GM23338 (cell line): ENCODE results near the gene EP300. TPM values are rescaled to one million over a fixed set of nuclear protein-coding genes. Genes with fewer than 3 reads are reported as not detected.
A peak's percentile ranks its signal among the peaks of the same experiment; 100 is the strongest.
"Not testable (repeated sequence)": the region's sequence is repeated elsewhere in the genome, so short reads cannot be mapped to it uniquely, and the experiment has no call there.

Source experiments
- ATAC-seq: fragments of 200-7000 bp; cut with Tn5 transposase; 3 replicates; pipeline ENCODE4 v1.9.1; 2020
- DNase-seq: peaks from one replicate; pipeline ENCODE4 v3.0.0-alpha.2; 2015; ENCODE audit warnings: low spot score
- H2AFZ ChIP-seq: fragments of 200-600 bp; sonication (generic); 2 replicates; pipeline ENCODE4 v1.8.0; 2016; ENCODE audit warnings: antibody characterized with exemption, mild to moderate bottlenecking, moderate library complexity
- H3F3A ChIP-seq: fragments of 200-600 bp; sonication (generic); replicated peaks from 2 replicates; pipeline ENCODE4 v1.8.0; 2017; ENCODE audit warnings: antibody characterized with exemption, mixed run types, low read depth
- H3K27ac ChIP-seq: fragments of 200-600 bp; sonication (generic); 2 replicates; pipeline ENCODE4 v1.6.1; 2016; ENCODE audit warnings: low read depth
- H3K27me3 ChIP-seq: fragments of 200-600 bp; sonication (generic); 2 replicates; pipeline ENCODE4 v1.8.0; 2016; ENCODE audit warnings: mild to moderate bottlenecking, mixed run types, moderate library complexity; ENCODE audit not compliant: insufficient read depth
- H3K36me3 ChIP-seq: fragments of 200-600 bp; sonication (generic); 2 replicates; pipeline ENCODE4 v1.8.0; 2016; ENCODE audit warnings: mild to moderate bottlenecking; ENCODE audit not compliant: insufficient read depth
- H3K4me1 ChIP-seq: fragments of 200-600 bp; sonication (generic); 2 replicates; pipeline ENCODE4 v1.8.0; 2016; ENCODE audit warnings: mild to moderate bottlenecking, moderate library complexity; ENCODE audit not compliant: insufficient read depth
- H3K4me2 ChIP-seq: fragments of 200-600 bp; sonication (generic); 2 replicates; pipeline ENCODE4 v1.7.1; 2017; ENCODE audit warnings: mixed run types
- H3K4me3 ChIP-seq: fragments of 200-600 bp; sonication (generic); 2 replicates; pipeline ENCODE4 v1.6.1; 2016; ENCODE audit warnings: mixed run types
- H3K79me2 ChIP-seq: fragments of 200-600 bp; sonication (generic); replicated peaks from 2 replicates; pipeline ENCODE4 v1.8.0; 2017; ENCODE audit warnings: mild to moderate bottlenecking; ENCODE audit not compliant: insufficient read depth
- H3K9me2 ChIP-seq: fragments of 200-600 bp; sonication (generic); 2 replicates; pipeline ENCODE4 v1.8.0; 2017; ENCODE audit not compliant: insufficient read depth
- H4K20me1 ChIP-seq: fragments of 200-600 bp; sonication (generic); replicated peaks from 2 replicates; pipeline ENCODE4 v1.8.0; 2017; ENCODE audit warnings: mild to moderate bottlenecking; ENCODE audit not compliant: insufficient read depth
- H3K27ac Mint-ChIP-seq: 2 replicates; pipeline ENCODE4 v1.8.0; 2020; ENCODE audit warnings: inconsistent platforms, mild to moderate bottlenecking, moderate library complexity, mixed read lengths
- H3K27me3 Mint-ChIP-seq: 3 replicates; pipeline ENCODE4 v1.8.0; 2022; ENCODE audit warnings: low read depth, mild to moderate bottlenecking, moderate library complexity, mixed read lengths, inconsistent platforms; ENCODE audit not compliant: insufficient read depth, poor library complexity
- H3K36me3 Mint-ChIP-seq: 3 replicates; pipeline ENCODE4 v1.8.0; 2021; ENCODE audit warnings: low read depth, mild to moderate bottlenecking, inconsistent platforms, moderate library complexity, mixed read lengths
- H3K4me1 Mint-ChIP-seq: 3 replicates; pipeline ENCODE4 v1.8.0; 2020; ENCODE audit warnings: mild to moderate bottlenecking, inconsistent platforms, mixed read lengths
- H3K4me3 Mint-ChIP-seq: 3 replicates; pipeline ENCODE4 v1.8.0; 2021; ENCODE audit warnings: moderate library complexity, mild to moderate bottlenecking, inconsistent platforms, mixed read lengths
- H3K9me3 Mint-ChIP-seq: 3 replicates; pipeline ENCODE4 v1.8.0; 2020; ENCODE audit warnings: moderate library complexity, mild to moderate bottlenecking, inconsistent platforms, mixed read lengths
- EZH2 ChIP-seq: fragments of 200-600 bp; sonication (generic); IDR thresholded peaks from one replicate; pipeline ENCODE4 v1.8.0; 2017; ENCODE audit warnings: antibody characterized with exemption, mild to moderate bottlenecking, low read depth; ENCODE audit not compliant: unreplicated experiment
- EZH2phosphoT487 ChIP-seq: fragments of 200-600 bp; sonication (generic); IDR thresholded peaks from one replicate; pipeline ENCODE4 v1.8.1; 2018; ENCODE audit warnings: antibody characterized with exemption; ENCODE audit not compliant: unreplicated experiment
- NANOG ChIP-seq: IDR thresholded peaks from 2 replicates; pipeline ENCODE4 v1.6.1; 2016; ENCODE audit warnings: antibody characterized with exemption, borderline replicate concordance
- POLR2AphosphoS5 ChIP-seq: IDR thresholded peaks from 2 replicates; pipeline ENCODE4 v1.6.1; 2016; ENCODE audit warnings: antibody characterized with exemption, low read depth
- ZNF114 ChIP-seq: fragments of 250-450 bp; sonication (Bioruptor Pico); IDR thresholded peaks from 2 replicates; pipeline ENCODE4 v1.5.0; 2020; ENCODE audit warnings: mild to moderate bottlenecking, moderate library complexity
- ZNF331 ChIP-seq: fragments of 250-450 bp; sonication (Bioruptor Pico); IDR thresholded peaks from 2 replicates; pipeline ENCODE4 v1.5.0; 2020; ENCODE audit warnings: low read depth, mild to moderate bottlenecking, moderate library complexity
- ZNF462 ChIP-seq: fragments of 250-450 bp; sonication (Bioruptor Pico); IDR thresholded peaks from 2 replicates; pipeline ENCODE4 v1.5.0; 2020; ENCODE audit warnings: mild to moderate bottlenecking, moderate library complexity
- polyA plus RNA-seq: library from polyadenylated mRNA; unstranded; fragments of >200 nt; fragmentation: Nextera tagmentation; extraction: Ambion mirVana; gene quantifications from 2 replicates; pipeline ENCODE4 v1.2.1, GENCODE V29; 2016
- total RNA-seq: library from RNA; depleted of rRNA; stranded (reverse); fragments of >200 nt; shearing (Covaris generic); gene quantifications from 2 replicates; pipeline ENCODE4 v1.2.3, GENCODE V29; 2014
- TF ChIP-seq, protein P1 (sequence below): IDR thresholded peaks from 2 replicates; pipeline ENCODE4 v1.6.1; 2016; ENCODE audit warnings: antibody characterized with exemption
- TF ChIP-seq, protein P2 (sequence below): IDR thresholded peaks from one replicate; pipeline ENCODE4 v1.6.1; 2018; ENCODE audit warnings: antibody characterized with exemption; ENCODE audit not compliant: unreplicated experiment
- TF ChIP-seq, protein P3 (sequence below), 2 experiments: fragments of 200-600 bp in 1 of 2; sonication (generic) in 1 of 2; conservative IDR thresholded peaks; 2 replicates each; pipeline versions ENCODE4 v1.5.1 to v1.6.1; 2016 to 2017; ENCODE audit warnings: antibody characterized with exemption in 2 of 2, low read depth in 2 of 2, mild to moderate bottlenecking in 2 of 2, moderate library complexity in 1 of 2

Gene EP300
- total and polyA plus RNA-seq, 2 experiments from 2014 or later: 40.7 to 129 TPM

DNA sequence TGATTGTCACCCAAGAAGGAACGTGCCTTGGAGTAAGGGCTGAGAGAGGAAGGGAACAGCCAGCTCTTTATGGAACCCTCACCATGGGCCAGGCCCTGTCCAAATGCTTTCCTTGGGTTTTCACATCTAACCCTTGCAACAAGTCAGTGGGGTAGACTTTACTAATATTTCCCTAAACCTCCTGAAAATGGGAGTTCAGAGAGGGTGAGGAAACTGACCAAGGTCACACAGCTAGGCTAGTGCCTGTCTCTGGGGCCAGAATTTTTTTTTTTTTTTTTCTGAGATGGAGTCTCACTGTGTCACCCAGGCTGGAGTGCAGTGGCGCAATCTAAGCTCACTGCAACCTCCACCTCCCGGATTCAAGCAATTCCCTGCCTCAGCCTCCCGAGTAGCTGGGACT is 42.6 kb upstream of the EP300 start:
- not testable (repeated sequence) for DNase-seq, H3K27ac ChIP-seq, H3K4me3 Mint-ChIP-seq, H3K36me3 Mint-ChIP-seq, H3K79me2 ChIP-seq, H3K36me3 ChIP-seq, H3F3A ChIP-seq, H3K27me3 ChIP-seq, H3K4me1 ChIP-seq, ATAC-seq, H3K9me3 Mint-ChIP-seq, H4K20me1 ChIP-seq, H3K27ac Mint-ChIP-seq, H3K9me2 ChIP-seq, H3K4me2 ChIP-seq, H3K4me3 ChIP-seq, H3K4me1 Mint-ChIP-seq
- peaks cover 14% of the 10 kb centered on the region for H3K27me3 Mint-ChIP-seq
- peak overlapping the region; percentile 96 for H2AFZ ChIP-seq

DNA sequence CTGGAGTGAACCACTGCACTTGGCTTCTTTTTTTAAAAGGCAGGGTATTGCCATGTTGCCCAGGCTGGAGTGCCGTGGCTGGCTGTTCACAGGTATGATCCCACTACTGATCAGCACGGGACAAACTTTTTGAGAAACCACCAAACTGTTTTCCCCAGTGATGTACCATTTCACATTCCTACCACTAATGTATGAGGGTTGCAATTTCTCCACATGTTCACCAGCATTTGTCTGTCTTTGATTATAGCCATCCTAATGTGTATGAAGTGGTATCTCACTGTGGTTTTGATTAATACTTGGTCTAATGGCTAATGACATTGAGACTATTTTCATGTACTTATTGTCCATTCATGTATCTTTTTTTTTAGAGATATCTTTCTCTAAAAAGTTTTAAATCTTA is 41.5 kb upstream of the EP300 start:
- no peak overlapping the region for H3K4me3 ChIP-seq
- H3K27ac ChIP-seq: no peak overlapping the region
- H3K36me3 ChIP-seq: no peaks in the 10 kb centered on the region; the same call in 1 of the 2 replicates
- no peaks in the 10 kb centered on the region for H3K9me2 ChIP-seq
- no peaks in the 10 kb centered on the region for H3K79me2 ChIP-seq
- ATAC-seq (no peak), DNase-seq (no peak)
- no peaks in the 10 kb centered on the region for H4K20me1 ChIP-seq
- H3K4me2 ChIP-seq: no peak overlapping the region
- no peak overlapping the region for H2AFZ ChIP-seq
- TF ChIP-seq, protein P1, sequence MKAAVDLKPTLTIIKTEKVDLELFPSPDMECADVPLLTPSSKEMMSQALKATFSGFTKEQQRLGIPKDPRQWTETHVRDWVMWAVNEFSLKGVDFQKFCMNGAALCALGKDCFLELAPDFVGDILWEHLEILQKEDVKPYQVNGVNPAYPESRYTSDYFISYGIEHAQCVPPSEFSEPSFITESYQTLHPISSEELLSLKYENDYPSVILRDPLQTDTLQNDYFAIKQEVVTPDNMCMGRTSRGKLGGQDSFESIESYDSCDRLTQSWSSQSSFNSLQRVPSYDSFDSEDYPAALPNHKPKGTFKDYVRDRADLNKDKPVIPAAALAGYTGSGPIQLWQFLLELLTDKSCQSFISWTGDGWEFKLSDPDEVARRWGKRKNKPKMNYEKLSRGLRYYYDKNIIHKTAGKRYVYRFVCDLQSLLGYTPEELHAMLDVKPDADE: no peak
- no peak for TF ChIP-seq EZH2phosphoT487
- TF ChIP-seq POLR2AphosphoS5: no peak
- TF ChIP-seq, protein P2, sequence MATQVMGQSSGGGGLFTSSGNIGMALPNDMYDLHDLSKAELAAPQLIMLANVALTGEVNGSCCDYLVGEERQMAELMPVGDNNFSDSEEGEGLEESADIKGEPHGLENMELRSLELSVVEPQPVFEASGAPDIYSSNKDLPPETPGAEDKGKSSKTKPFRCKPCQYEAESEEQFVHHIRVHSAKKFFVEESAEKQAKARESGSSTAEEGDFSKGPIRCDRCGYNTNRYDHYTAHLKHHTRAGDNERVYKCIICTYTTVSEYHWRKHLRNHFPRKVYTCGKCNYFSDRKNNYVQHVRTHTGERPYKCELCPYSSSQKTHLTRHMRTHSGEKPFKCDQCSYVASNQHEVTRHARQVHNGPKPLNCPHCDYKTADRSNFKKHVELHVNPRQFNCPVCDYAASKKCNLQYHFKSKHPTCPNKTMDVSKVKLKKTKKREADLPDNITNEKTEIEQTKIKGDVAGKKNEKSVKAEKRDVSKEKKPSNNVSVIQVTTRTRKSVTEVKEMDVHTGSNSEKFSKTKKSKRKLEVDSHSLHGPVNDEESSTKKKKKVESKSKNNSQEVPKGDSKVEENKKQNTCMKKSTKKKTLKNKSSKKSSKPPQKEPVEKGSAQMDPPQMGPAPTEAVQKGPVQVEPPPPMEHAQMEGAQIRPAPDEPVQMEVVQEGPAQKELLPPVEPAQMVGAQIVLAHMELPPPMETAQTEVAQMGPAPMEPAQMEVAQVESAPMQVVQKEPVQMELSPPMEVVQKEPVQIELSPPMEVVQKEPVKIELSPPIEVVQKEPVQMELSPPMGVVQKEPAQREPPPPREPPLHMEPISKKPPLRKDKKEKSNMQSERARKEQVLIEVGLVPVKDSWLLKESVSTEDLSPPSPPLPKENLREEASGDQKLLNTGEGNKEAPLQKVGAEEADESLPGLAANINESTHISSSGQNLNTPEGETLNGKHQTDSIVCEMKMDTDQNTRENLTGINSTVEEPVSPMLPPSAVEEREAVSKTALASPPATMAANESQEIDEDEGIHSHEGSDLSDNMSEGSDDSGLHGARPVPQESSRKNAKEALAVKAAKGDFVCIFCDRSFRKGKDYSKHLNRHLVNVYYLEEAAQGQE: no peak
- no peak for TF ChIP-seq EZH2
- no peak for TF ChIP-seq ZNF331 (CRISPR knock-in tag)
- no peak for TF ChIP-seq NANOG
- TF ChIP-seq ZNF462 (CRISPR knock-in tag): no peak
- TF ChIP-seq, protein P3, sequence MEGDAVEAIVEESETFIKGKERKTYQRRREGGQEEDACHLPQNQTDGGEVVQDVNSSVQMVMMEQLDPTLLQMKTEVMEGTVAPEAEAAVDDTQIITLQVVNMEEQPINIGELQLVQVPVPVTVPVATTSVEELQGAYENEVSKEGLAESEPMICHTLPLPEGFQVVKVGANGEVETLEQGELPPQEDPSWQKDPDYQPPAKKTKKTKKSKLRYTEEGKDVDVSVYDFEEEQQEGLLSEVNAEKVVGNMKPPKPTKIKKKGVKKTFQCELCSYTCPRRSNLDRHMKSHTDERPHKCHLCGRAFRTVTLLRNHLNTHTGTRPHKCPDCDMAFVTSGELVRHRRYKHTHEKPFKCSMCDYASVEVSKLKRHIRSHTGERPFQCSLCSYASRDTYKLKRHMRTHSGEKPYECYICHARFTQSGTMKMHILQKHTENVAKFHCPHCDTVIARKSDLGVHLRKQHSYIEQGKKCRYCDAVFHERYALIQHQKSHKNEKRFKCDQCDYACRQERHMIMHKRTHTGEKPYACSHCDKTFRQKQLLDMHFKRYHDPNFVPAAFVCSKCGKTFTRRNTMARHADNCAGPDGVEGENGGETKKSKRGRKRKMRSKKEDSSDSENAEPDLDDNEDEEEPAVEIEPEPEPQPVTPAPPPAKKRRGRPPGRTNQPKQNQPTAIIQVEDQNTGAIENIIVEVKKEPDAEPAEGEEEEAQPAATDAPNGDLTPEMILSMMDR (conservative IDR thresholded peaks at IDR 0.05; ENCODE audit: low read depth in 2 of 2): no peak
- no peak for TF ChIP-seq ZNF114
- H3F3A ChIP-seq: no peaks in the 10 kb centered on the region
- Mint-ChIP-seq H3K4me3 (no peak overlapping the region), H3K36me3 (no peaks in the 10 kb centered on the region), H3K4me1 (peaks cover 6% of the 10 kb centered on the region), H3K27me3 (peaks cover 10% of the 10 kb centered on the region), H3K27ac (no peak overlapping the region), H3K9me3 (no peaks in the 10 kb centered on the region)
- H3K27me3 ChIP-seq: no peaks in the 10 kb centered on the region
- H3K4me1 ChIP-seq: no peaks in the 10 kb centered on the region
